ENCODE results near the gene HAUS5. TPM values are rescaled to one million over a fixed set of nuclear protein-coding genes. Genes with fewer than 3 reads are reported as not detected.
"Not testable (repeated sequence)": the region's sequence is repeated elsewhere in the genome, so short reads cannot be mapped to it uniquely, and the experiment has no call there.

The HAUS5 gene
- 10.8 TPM for total RNA-seq

DNA sequence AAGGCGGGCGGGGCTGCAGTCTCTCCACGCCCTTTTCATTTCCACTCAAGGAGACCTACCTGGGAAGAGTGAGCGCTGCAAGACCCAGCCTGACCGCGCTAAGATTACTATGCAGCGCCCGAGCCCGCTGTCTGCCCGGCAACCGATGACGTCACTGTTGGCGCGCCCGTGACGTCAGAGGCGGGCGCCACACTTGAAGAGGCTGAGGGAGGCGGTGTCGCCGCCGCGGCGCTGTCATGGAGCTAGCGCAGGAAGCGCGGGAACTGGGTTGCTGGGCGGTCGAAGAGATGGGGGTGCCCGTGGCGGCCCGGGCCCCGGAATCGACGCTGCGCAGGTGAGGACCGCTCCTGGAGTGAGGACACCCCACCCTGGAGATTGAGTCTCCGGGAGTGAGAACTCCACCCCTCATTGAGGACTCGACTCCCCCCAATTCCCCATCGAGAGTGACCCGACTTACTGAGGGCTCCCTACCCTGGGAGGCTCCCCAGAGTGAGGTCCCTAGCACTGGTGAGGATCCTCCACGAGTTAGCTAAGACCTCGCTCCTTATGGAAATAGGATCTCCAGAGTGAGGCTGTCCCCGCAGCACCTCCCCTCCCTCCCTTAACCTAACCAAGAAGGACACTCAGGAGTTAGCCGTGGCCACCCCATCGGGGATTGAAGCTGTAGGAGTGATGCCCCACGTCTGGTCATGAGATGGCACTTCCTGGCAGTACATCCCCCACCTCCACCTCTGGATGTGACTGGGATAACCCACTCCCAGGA, at the start of gene HAUS5:
Gene HAUS5 (plus strand): TSS at position 177 of the 763 bp plus-strand sequence. CDS start 60 bp downstream, at position 237.
- peak; percentile 96 for DNase-seq

DNA sequence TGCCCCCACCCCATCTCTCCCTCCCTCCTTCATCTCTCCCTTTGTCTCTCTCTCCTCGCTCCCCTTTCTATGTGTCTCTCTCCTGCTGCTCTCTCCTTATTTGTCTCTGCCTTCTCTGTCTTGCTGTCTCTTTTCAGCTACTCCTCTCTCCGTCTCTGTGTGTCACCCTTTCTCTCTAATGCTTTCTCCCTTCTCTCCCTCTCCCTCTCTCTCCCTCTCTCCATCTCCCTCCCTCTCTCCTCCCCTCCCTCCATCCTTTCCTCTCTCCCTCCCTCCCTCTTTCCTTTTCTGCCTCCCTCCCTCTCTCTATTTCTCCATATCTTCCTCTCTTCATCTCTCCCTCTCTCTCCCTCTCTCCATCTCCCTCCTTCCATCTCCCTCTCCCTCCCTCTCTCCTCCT, 49.8 kb upstream of the HAUS5 start:
- no peak for DNase-seq

GRCh38 chr19:35563207-35563829, 49.2 kb upstream of the HAUS5 start, which contains the start of gene ATP4A:
ATP4A (minus strand) TSS chr19:35563658; CDS start chr19:35563629, 29 bp downstream.
- DNase-seq = no peak

DNA sequence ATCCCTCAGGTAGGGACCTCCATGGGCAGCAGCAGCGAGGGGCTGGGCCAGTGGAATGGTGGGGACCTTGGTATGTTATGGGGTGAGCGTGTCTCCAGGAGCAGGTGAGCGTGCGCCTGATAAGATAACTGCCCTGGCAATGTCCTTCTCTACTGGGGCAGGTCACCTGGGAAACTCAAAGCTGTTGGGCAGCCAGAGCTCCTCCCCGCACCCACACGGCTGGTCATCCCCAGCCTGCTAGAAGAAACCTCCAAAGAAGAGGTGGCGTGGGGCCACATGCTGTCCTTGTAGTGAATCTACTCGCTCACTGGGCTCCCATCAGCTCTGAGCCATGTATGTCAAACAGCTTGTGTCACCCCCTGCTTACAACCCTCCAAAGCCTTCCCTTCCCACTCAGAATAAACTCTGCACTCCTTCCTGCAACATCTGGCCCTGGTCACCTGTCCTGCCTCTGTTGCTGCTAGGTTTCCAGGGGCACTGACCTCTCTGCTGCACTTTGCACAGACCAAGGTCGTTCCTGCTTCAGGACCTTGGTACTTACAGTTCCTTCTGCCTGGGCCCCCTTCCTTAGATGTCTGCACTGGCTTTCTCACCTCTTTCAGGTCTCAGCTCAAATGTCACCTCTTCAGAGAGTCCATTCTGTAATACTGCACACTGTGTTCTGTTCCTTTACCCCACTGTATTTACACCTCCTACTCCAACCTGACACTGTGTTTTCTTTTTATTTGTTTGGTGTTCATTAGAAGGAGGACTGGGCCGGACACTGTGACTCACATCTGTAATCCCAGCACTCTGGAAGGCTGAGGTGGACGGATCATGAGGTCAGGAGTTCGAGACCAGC, 47.3 kb upstream of the HAUS5 start:
- DNase-seq = no peak

- no peak for DNase-seq
Measured at GRCh38 chr19:35566738-35567137, 45.8 kb upstream of the HAUS5 start.

DNA sequence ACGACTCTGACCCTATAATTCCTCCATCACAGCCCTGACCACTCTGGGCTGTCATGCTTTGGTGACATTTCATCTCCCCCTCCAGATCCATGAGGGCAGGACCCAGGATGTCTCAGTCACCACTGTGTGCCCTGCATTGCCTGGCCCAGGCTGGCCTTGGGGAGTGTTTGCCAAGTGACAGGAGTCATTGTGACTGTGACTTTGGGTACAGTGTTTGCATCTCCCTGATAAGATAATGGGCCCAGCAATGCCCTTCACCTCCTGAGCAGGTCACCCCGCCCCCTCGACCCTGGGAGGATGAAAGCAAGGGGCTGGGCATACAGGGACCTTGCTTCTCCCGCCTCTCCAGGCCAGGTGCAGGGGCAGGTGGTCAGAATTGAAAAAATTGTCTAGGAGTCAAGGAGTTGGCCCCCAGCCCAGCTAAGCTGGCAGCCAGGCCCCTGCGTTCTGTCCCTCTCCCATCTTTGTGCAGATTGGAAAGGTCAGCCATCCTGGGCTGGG, 43.2 kb upstream of the HAUS5 start:
- DNase-seq = no peak

DNA sequence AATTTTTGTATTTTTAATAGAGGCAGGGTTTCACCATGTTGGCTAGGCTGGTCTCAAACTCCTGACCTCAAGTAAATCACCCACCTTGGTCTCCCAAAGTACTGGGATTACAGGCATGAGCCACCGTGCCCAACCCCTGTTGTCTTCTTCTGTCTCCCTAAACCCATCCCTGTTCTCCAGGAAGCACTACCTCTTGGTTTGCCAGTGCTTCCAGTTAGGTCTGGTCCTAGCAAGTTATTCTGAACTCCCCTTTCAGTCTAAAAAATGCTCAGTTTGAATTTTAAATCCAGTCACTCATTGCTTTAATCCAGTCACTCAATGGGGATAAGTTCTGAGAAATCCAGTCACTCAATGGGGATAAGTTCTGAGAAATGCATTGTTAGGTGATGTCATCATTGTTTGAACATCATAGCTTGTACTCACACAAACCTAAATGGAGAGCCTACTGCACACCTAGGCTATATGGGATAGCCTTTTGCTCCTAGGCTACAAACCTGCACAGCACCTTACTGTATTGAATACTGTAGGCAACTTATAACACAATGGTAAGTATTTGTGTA, 41.0 kb upstream of the HAUS5 start:
- DNase-seq = peak; percentile 50

DNA sequence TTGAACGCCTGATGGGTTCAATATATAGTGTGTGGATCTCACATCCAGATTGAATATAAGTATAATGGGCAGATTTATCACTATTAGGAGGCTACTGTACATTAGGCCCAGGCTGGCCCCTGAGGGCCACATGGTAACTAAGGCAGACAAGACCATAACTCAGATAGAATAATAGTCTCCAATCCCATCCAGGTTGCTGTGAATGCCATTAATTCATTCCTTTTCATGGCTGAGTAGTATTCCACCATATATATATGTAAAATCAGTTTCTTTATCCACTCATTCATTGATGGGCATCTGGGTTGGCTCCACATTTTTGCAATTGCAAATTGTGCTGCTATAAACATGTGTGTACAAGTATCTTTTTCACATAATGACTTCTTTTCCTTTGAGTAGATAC, 34.6 kb upstream of the HAUS5 start:
- no peak for DNase-seq

DNA sequence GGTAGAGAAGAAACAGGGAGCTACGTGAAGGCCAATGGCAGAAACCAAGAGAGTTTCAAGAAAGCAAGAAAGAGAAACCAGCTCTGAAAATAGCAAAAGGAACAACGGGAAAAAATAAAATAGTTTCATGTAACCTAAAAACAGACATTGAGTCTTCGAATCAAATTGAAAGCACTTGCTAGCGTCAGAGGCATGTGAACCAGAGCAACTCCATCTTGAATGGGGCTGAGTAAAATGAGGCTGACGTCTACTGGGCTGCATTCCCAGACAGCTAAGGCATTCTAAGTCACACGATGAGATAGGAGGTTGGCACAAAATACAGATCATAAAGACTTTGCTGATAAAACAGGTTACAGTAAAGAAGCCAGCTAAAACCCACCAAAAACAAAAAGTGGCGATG, 33.8 kb upstream of the HAUS5 start:
- DNase-seq = no peak

DNA sequence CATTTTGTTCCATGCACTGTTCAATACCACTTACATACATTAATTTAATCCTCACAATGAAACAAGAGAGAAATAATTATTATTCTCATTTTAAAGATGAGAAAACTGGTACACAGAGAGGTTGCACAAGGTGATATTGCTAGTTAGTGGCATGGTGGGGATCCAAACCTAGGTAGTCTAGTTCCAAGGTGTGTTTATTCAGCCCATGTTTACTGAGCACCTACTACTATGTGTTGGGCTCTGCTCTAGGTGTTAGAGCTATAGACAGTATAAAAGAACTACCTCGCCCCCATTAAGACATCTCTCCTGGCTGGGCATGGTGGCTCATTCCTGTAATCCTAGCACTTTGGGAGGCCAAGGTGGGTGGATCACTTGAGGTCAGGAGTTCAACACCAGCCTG, 29.8 kb upstream of the HAUS5 start:
- no peak for DNase-seq

DNA sequence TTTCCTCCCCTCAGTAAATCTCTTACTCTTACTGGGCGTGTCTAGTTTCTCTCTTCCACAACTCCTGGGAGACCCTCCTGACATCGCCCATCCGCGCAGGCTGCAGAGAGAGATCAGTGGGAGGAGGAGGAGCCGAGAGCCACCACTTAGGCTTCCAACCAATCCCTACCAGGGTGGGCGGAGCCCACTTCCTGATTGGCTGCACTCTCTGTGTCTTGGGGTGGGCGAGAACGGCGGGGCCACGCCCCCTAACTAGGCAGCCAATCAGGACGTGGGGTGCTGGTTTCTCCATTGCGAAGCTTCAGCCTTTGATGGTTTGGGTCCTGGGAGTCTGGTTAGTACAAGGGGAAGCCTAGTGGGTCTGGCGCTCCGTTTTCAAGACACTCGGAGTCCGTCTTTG, 26.7 kb upstream of the HAUS5 start, which contains the start of gene PMIS2:
Gene PMIS2 (plus strand): TSS at position 326 of the 400 bp plus-strand sequence. CDS start 87 bp downstream, outside the sequence.
- DNase-seq = no peak

DNA sequence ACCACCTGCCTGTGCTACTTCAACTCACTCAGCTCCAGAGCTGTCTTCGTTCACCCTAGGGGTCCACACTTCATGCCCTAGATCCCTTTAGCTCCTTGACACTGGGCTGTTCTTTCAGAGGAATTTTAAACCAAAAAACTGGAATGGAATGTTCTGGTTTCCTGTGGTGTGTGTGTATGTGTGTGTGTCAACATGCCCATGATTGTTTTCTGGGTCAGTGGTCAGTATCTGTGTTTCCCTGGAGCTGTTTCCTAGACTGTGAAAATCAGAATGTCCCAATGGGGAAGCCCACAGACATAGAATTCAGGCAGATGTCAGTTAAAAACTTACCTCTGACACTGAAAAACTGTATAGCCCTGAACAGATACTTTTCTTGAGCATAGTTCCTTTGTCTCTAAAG, 25.2 kb upstream of the HAUS5 start:
- DNase-seq = no peak

- DNase-seq = no peak
Measured at GRCh38 chr19:35590875-35591274, 21.7 kb upstream of the HAUS5 start.

- peak; percentile 71 for DNase-seq
Measured at GRCh38 chr19:35592226-35592625, 20.3 kb upstream of the HAUS5 start.

DNA sequence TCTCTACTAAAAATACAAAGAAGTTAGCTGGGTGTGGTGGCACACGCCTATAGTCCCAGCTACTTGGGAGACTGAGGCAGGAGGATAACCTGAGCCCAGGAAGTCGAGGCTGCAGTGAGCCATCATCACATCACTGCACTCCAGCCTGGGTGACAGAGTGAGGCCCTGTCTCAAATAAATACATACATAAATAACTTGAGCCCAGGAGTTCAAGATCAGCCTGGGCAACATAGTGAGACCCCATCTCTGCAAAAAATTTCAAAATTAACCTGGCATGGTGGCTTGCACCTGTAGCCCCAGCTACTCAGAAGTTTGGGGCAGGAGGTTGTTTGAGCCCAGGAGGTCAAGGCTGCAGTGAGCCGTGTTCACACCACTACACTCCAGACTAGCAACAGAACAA, 17.5 kb upstream of the HAUS5 start:
- DNase-seq = not testable (repeated sequence)

GRCh38 chr19:35595928-35596327, 16.6 kb upstream of the HAUS5 start:
- no peak for DNase-seq

GRCh38 chr19:35596366-35596999, 16.1 kb upstream of the HAUS5 start:
- no peak for DNase-seq

DNA sequence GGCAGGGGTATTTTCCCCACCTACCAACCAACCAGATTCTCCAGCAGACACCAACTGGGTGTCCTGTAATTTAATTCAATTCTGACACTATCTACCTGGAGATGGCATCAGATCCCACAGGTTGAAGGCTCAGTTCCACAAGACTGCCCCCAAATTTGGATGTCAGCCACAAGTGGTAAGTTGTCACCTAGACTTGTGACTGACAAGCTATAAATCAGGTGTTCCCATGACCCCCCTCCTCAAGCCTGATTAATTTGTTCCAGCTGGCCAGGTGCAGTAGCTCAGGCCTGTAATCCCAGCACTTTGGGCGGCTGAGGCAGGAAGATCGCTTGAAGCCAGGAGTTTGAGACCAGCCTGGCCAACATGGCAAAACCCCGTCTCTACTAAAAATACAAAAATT, 10.6 kb upstream of the HAUS5 start:
- DNase-seq = no peak

DNA sequence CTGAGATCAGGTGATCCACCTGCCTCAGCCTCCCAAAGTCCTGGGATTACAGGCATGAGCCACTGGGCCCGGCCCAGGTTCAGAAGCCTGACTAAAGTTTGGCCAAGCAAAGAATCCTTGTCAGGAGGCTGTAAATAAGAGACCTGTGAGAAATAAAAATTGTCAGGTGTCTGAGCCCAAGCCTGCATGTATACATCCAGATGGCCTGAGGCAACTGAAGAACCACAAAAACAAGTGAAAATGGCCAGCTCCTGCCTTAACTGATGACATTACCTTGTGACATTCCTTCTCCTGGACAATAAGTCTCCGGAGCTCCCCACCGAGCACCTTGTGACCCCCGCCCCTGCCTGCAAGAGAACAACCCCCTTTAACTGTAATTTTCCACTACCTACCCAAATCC, 8.1 kb upstream of the HAUS5 start:
- DNase-seq = not testable (repeated sequence)

- not testable (repeated sequence) for DNase-seq
Measured at GRCh38 chr19:35607170-35607569, 5.4 kb upstream of the HAUS5 start.

DNA sequence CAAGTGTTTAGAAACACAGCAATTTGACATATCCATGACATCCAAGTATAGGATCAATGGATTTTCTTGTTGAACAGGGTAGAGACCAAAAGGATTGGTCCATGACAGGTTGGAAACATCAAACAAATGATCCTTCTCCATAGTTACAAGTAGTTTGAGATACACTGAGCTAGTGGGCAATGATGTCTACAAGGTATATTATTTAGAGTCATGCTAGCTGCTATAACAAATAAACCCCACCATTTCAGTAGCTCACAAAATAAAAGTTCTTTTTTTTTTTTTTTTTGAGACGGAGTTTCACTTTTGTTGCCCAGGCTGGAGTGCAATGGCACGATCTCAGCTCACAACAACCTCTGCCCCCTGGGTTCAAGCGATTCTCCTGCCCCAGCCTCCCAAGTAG, 4.9 kb upstream of the HAUS5 start:
- no peak for DNase-seq

DNA sequence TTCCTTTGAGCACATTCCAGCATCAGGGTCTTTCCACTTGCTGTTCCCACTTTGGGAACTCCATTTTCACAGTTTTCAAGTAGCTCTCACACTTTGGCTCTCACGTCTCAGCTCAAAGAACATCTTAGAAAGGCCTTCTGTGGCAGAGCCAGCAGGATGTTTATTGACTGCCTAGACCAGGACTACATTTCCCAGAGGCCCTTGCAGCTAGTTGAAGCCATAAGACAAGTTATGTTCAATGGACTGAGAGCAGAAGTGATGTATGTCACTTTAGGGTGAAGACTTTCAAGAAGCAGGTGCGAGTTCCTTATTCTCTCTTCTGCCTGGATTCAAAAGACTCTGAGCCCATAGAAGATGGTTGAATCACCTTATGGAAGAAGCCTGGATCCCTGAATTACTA, 4.3 kb upstream of the HAUS5 start:
- no peak for DNase-seq
